NT2/D1 (cell line): ENCODE data around the gene CACNA1H.

ENCODE experiments used
- SUZ12 ChIP-seq: IDR thresholded peaks from 2 replicates; pipeline ENCODE4 v1.6.1; 2011; ENCODE audit not compliant: insufficient read length, insufficient read depth; ENCODE audit errors: extremely low read depth
- YY1 ChIP-seq: IDR thresholded peaks from 2 replicates; pipeline ENCODE4 v1.6.1; 2011; ENCODE audit not compliant: insufficient read length, insufficient read depth
- ZNF274 ChIP-seq: IDR thresholded peaks from 2 replicates; pipeline ENCODE4 v1.6.1; 2011; ENCODE audit warnings: mild to moderate bottlenecking, low read depth, low read length

- TF ChIP-seq YY1 (no peak), ZNF274 (no peak), SUZ12 (no peak)
Measured at GRCh38 chr16:1218061-1218929, 65.4 kb downstream of the CACNA1H start.
